GM19099 (cell line): ENCODE measurements around the gene DGKB.

Experiments used
- POLR2A ChIP-seq: IDR thresholded peaks from 3 replicates; pipeline ENCODE4 v1.6.1; 2011; ENCODE audit warnings: low read depth; ENCODE audit not compliant: insufficient read length; ENCODE audit errors: extremely low read depth

DGKB gene

GRCh38 chr7:14288701-14289100, 613.9 kb downstream of the DGKB start:
- TF ChIP-seq POLR2A: no peak

GRCh38 chr7:14287398-14287797, 615.2 kb downstream of the DGKB start:
- no peak for TF ChIP-seq POLR2A

- TF ChIP-seq POLR2A: no peak
Measured at GRCh38 chr7:14286036-14286435, 616.5 kb downstream of the DGKB start.

GRCh38 chr7:14275356-14275755, 627.2 kb downstream of the DGKB start:
- TF ChIP-seq POLR2A: no peak

GRCh38 chr7:14271441-14271840, 631.1 kb downstream of the DGKB start:
- TF ChIP-seq POLR2A: no peak

GRCh38 chr7:14270099-14270498, 632.5 kb downstream of the DGKB start:
- TF ChIP-seq POLR2A: no peak

GRCh38 chr7:14260011-14260410, 642.5 kb downstream of the DGKB start:
- TF ChIP-seq POLR2A: no peak

- no peak for TF ChIP-seq POLR2A
Measured at GRCh38 chr7:14258861-14259260, 643.7 kb downstream of the DGKB start.

- no peak for TF ChIP-seq POLR2A
Measured at GRCh38 chr7:14258441-14258840, 644.1 kb downstream of the DGKB start.

- no peak for TF ChIP-seq POLR2A
Measured at GRCh38 chr7:14252458-14252857, 650.1 kb downstream of the DGKB start.

- no peak for TF ChIP-seq POLR2A
Measured at GRCh38 chr7:14242175-14242574, 660.4 kb downstream of the DGKB start.

- no peak for TF ChIP-seq POLR2A
Measured at GRCh38 chr7:14236834-14237233, 665.7 kb downstream of the DGKB start.

- TF ChIP-seq POLR2A: no peak
Measured at GRCh38 chr7:14235056-14235455, 667.5 kb downstream of the DGKB start.

GRCh38 chr7:14233868-14234369, 668.6 kb downstream of the DGKB start:
- TF ChIP-seq POLR2A: no peak

- TF ChIP-seq POLR2A: no peak
Measured at GRCh38 chr7:14233076-14233867, 669.3 kb downstream of the DGKB start.

- no peak for TF ChIP-seq POLR2A
Measured at GRCh38 chr7:14229047-14229446, 673.5 kb downstream of the DGKB start.

GRCh38 chr7:14228341-14228740, 674.2 kb downstream of the DGKB start:
- no peak for TF ChIP-seq POLR2A
